Skeletal muscle cell (primary cell): Measurements from ENCODE around the gene ZNF500.

ENCODE experiments used
- DNase-seq: peaks from one replicate; pipeline ENCODE4 v3.0.0-alpha.2; 2010; ENCODE audit warnings: low read depth
- H3K4me3 ChIP-seq: 2 replicates; pipeline ENCODE4 v1.5.1; 2011; ENCODE audit warnings: low read depth, mild to moderate bottlenecking, control low read depth, low read length, moderate library complexity

The ZNF500 gene

DNA sequence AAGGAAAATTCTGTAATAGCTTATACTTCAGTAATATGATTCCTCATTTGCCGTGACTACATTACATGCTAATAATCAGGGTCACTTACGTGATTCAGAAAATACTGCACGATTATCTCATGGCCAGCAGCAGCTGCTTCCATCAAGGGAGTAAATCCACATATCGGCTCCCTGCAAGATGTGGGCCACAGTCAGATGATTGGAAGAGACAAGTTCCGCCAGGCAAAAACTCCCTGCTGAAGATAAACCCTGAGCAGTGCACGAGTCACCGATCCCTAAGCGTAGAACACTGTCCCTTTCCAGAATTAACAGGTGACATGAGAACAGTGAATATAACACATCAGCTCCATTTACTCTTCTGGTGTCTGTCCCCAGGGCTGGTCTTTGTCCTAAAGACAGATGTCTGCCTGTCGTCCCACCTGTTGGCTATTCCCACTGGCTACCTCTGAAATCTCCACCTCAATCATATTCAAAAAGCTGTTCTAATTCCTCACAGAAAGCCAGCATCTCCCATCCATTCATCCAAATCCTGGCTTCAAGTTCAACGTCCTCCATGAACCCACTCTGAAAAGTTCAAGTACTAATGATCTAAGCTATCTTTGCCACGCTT is 42.2 kb downstream of the ZNF500 start:
- DNase-seq, result no peak

DNA sequence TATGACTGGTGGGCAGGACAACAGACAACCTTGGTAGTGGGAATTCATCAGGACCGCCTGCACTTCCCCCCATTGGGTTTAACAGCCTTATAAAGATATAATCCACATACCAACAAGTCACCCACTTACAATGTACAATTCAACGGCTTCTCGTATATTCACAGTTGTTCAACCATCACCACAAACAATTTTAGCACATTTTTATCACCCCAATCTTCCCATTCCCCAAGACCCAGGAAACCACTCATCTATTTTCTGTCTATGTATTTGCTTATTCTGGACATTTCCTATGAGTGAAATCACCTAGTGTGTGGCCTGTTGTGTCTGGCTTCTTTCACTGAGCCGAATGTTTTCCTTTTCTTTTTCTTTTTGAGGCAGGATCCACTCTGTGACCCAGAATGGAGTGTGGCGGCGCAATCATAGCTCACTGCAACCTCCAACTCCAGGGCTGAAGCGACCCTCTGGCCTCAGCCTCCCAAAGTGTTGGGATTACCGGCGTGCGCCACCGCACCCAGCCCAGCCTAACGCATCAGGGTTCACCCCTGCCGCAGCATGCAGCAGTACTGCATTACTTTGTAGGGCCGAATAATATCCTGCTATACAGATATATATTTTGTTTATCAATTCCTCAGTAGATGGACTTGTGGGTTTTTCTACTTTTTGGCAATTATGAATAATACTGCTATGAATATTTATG is 43.7 kb downstream of the ZNF500 start:
- DNase-seq, result no peak
- H3K4me3 ChIP-seq, result no peak overlapping the region

More for the DNA sequence above, 42.2 kb downstream of the ZNF500 start:
- H3K4me3 ChIP-seq, result no peak overlapping the region

DNA sequence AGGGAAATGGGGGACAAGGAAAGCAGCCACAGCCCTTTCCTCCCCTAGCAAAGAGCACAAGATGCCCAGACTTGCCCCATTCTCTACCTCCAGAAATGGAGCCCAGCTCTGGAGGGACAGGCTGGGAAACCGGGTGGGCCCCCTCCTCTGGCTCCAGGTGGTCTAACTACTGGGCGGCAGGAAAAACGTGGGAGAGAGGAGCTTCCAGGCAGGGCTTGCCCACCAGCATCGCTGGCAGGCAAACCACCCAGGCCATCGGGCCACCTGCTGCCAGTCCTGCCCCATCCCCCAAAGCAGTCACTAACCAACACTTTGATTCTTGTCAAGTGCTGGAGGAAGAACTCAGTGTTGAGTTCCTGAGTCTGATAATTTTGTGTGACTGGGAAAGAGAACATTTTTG is 48.5 kb downstream of the ZNF500 start:
- no peak for DNase-seq
- no peak overlapping the region for H3K4me3 ChIP-seq

DNA sequence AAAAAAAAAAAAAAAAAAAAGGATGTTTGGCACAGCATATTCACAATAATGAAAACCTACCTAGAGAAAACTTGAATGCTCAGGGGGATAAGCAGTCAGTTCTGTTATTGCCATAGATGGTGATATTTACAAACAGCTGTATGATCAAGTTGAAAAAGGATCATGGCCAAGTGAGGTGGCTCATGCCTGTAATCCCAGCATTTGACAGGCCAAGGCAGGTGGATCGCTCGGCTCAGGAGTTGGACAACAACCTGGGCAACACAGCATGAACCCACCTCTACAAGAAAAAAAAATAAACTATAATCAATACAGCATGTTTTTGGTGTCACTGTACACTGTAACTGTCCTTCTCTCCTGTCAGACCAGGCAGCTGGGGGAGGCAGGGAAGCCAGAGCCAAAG is 52.0 kb downstream of the ZNF500 start:
- no peak for DNase-seq
- H3K4me3 ChIP-seq, result no peak overlapping the region

DNA sequence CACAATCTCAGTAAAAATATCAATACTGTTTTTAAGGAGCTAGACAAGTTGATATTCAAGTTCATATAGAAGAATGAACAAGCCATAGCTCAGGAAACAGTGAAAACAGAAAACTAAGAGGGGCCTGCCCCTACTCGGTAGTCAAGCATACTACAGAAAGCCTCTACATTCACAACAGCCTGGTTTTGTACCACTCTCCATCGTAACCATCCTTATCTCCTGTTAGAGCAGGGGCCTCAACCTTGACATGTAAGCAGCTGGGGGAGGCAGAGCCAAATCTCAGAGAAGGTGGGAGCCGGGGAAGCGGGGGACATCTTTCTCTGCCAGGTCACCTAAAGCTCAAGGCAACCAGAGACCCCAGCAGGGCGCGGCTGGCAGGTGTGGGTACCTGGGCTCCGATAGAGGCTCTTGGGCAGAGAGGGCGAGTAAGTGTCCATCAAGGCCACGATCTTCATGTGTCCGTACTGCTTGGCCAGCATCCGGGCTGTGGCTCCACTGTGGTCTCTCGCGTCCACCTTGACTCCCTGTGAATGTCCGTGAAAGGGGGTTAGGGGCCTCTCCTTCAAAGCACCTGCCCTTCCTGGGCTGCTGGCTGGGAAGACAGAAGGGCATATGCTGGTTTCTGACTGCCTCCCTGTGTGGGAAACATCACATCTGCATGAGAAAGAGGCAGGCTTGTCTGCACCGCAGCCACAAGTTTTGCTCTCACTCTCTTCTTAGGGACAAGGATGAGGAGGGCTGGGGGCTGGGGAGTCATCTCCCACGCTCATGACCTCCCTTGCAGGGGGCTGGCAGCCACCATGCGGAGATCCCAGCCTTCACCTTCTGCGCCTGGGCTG is 53.1 kb downstream of the ZNF500 start:
- no peak overlapping the region for H3K4me3 ChIP-seq
- no peak for DNase-seq

DNA sequence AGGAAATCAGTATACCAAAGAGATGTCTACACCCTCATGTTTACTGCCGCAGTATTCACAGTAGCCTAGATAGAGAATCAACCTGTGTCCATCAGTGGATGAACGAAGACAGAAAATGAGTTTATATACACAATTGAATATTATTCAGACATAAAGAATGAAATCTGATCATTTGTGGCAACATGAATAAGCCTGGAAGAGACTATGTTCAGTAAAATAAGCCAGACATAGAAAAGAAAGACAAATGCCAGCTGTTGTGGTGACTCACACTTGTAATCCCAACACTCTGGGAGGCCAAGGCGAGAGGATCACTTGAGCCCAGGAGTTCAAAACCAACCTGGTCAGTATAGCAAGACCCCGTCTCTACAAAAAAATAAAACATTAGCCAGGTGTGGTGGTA is 57.5 kb downstream of the ZNF500 start:
- DNase-seq, result no peak
- H3K4me3 ChIP-seq, result no peak overlapping the region

DNA sequence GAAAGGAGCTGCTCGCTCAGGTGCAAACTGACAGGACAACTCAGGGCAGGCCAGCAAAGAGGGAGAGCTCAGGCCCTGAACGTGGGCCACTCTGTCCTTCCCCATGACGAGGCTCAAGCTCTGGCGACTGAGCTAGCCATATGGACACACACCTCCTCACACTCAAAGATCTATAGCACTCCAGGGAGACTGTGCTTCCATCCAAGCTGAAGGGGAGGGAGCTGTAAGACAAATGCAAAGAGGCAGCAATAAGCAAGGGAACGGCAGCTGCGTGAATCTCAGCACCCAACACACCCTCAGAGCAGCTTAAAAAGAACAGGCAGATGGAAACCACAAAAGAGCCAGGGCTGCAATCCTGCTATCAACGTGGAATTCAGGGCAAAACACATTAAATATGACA is 60.1 kb downstream of the ZNF500 start:
- H3K4me3 ChIP-seq, result no peak overlapping the region
- no peak for DNase-seq

DNA sequence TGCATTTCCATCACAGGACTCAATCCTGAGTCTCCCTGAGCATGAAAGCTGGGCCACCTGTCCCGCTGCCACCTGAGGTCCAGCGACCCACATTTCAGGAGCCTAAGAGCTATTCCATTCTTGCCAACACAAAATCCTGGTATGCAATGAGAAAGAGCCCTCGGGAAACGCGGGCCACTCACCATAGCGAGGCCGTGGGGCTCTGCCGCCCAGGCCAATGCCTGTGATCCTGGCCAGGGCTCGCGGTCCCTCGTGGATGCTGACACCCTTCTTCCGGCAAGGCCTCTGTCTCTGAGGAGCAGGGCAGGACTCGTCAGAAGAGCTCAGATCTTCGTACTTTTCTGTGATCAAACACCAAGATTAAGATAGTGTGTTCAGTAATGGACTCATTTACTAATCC is 62.0 kb downstream of the ZNF500 start:
- H3K4me3 ChIP-seq, result no peak overlapping the region

DNA sequence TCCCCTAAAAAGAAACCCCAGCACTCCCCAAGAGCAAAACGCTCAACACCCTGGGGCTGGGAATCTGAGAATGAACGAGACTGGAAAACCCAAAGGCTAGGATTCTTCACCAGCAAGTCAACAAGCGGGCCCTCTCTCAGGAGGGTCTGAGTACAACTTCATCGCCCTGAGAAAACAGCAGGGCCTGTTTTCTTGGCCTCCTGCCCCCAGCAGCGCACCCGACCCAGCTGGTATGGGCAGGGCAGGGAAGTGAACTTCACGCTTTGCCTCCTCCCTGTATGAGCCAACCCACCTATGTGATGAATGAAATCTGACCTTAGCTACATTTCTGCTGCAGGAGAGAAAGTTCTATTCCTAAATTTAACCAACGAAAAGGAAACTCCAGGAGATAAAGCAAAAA is 62.5 kb downstream of the ZNF500 start:
- DNase-seq, result no peak
- no peak overlapping the region for H3K4me3 ChIP-seq

More for the DNA sequence above, 62.0 kb downstream of the ZNF500 start:
- no peak for DNase-seq

DNA sequence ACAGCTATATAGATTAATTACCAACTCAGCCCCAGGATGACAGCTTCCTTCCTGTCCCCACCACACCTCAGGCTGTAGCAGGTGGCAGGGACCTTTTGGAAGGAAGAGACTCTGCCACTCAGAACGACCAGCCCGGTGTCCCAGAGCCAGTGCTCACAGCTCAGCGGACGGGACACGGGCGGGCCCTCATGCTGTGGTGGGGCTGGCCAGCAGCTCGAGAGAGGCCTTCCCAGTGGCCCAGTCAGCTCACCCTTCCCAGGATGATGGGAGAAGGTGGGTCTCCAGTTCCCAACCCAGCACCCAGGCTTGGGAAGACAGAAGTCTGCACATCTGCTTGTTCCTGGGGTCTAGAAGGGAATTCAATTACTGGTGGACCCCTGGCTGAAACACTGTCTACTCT is 63.1 kb downstream of the ZNF500 start:
- no peak for DNase-seq
- no peak overlapping the region for H3K4me3 ChIP-seq

DNA sequence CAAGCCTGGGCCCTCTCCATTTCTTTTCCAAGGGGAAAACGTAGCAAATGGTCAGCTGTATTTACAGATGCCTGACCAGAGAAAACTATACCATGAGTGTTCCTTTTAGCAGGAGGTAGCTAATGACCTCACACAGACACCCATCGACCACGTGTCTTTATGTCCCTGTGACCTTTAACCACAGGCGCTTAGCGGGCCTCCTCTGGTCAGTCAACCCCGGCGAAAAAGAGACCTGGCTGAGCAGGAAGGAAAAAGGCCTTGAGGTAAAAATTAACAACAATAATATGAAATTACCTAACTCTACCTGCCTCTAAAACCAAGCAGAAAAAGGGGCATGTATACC is 64.5 kb downstream of the ZNF500 start:
- no peak for DNase-seq
- H3K4me3 ChIP-seq, result no peak overlapping the region

DNA sequence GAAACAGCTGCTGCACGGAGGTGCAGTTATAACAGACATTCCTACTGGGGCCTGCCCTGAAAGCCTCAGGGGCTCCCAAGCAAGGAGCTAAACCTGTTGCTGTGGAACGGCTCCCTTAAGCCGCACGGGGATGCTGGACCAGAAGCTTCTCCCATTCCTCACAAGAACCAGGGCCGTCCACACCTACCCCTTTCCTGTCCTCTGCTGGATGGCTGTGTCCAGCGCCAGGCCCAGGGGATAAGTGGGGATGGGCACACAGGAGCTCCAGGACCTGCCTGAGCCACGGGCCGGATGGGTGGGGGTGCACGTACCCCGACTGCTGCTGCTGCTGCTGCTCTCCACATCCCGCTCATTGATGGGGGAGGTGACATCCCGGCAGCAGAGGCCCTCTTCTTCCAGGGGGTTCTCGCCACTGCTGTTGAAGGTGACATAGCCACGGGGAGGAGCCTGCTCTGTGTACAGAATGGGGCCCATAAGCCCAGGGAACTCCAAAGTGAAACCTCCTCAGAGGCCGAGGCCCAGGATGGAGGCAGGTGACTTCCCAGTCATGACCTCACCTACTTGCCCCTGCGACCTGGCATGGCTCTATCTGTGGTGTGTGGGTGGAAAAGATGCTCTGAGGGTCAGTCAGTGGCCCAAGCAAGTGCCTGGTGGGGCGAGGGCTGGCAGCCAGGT is 65.0 kb downstream of the ZNF500 start:
- no peak overlapping the region for H3K4me3 ChIP-seq
- no peak for DNase-seq

DNA sequence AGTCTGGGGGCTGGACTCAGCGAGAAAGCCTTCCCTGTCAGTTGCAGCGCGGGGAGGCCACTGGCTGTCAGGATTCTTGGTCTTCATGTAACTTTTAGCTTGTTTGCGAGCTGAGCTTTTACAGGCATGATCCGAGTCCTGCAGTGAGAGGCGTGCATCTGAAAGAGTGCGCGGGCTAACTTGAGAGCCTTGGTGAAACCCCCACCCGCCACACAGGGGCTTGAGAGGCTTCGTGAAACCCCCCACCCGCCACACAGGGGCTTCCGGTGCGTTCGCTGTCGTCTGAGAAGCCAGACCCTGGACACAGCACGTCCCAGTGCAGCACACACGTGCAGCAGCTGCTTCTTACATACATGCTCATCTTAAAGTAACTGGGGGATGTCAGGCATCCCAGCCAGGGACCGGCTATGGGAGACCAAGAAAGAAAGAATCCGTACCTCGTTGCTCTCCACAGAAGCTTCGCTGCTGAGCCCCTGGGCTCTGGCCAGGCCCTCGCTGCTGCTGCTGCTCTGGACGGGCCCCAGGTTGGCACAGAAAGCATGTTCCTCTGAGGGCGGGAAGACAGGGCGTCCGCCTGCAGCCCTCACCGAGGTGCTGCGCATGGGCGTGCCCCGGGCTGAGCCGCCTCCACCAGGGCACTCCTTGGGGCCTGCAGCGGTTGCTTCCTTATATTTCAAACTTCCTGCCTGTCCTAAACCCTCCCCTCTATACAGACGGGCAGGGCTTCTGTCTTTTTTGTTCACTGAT is 65.8 kb downstream of the ZNF500 start:
- no peak for DNase-seq
- no peak overlapping the region for H3K4me3 ChIP-seq

DNA sequence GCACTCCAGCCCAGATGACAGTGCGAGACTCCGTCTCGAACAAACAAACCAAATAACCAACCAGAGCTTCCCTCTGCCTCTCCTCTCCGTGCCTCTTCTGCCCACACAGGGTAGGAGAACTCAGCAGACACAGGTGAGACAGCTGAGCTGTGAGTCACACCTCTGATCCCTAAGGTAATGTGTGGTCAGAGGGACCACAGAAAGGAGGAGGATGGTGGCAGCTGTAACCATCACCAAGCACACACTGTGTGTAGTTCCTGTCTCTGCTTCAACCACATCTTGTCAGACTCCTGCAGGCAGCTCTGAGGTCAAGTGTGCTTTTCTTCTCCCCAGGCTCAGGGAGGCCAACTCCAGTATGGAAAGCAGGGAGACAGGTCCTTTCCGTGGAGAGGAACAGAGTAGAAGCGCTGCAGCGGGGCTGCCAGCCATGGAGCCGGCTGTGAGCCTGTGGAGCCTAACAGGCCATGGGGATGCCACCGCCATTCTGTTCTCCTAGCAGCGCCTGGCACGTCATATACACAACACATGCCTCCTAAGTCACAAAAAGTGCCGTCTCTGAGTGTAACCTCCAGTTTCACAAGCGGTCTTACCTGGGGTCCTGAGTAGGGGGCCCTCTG is 66.5 kb downstream of the ZNF500 start:
- H3K4me3 ChIP-seq, result no peak overlapping the region
- no peak for DNase-seq

DNA sequence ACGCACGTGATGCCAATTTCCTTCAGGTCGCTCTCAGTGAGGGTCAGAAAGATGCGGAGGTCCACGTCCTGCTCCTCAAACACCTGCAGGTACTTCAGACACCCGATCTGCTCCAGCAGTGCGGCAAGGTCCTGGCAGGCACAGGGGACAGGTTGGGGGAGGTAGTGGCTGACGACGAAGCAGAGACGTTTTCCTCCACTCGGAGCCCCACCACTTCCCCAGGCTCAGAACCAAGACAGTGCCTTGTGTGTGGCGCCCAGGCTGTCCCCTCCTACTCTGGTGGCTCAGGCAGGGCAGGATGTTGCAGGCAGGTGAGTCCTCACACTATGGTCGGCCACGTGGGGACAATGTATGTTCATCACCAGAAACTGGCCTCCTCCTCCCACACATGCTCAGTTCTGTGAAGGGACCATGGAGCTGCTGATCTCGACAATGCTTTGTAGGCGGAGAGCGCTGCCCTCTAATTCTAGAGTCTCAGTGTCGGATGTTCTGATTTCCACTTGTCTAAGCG is 67.9 kb downstream of the ZNF500 start:
- H3K4me3 ChIP-seq, result no peak overlapping the region
- DNase-seq, result no peak

DNA sequence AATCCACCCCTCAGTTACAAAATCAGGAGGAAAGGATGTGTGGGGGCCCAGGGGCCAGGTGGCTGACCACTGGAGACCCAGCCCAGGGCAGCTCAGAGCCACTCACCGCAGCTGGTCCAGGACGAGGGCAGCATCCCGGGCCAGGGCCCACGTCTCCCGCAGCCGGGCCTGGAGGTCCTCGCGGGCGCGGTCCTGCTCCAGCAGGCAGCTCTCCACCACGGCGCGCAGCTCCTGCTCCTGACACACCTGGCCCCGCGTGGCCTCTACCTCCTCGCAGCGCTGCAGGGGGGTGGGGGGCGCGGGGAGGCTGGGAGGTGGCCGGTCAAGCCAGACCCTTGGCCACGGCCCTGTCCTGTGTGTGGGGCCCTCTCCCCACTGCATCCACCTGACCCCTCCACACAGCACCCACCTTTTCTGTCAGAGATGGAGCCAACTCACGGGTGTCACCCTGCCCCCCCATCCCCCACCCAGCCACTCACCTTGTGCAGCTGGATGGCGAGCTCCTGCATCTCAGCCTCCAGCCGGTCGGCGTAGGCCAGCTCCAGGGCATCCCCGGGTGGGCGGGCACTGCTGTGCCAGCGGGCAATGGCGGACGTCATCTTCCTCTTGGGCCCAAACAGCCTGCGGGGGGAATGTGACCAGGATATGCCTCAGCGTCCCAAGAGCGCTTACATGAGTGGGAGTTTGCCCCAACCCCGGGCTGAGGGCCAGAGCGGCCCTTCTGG is 68.5 kb downstream of the ZNF500 start:
- no peak for DNase-seq
- no peak overlapping the region for H3K4me3 ChIP-seq
